ENCODE data around the gene SLC25A28.

DNA sequence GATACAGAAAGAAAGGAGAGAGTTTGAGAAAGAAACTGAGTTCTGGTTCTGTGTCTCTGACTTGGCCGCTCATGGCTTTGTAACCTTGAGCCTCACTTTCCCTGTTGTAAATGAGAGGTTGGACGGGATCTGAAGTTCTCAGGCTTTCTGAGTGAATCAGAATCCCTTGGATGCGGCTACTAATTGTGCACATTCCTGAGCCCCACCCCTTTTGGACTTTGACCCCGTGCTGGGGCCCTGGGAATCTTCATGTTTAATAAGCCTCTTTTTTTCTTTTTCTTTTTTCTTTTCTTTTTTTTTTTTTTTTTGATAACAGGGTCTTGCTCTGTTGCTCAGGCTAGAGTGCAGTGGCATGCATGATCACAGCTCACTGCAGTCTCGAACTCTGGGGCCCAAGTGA is 26.9 kb downstream of the SLC25A28 start:
- TF ChIP-seq, protein P1, sequence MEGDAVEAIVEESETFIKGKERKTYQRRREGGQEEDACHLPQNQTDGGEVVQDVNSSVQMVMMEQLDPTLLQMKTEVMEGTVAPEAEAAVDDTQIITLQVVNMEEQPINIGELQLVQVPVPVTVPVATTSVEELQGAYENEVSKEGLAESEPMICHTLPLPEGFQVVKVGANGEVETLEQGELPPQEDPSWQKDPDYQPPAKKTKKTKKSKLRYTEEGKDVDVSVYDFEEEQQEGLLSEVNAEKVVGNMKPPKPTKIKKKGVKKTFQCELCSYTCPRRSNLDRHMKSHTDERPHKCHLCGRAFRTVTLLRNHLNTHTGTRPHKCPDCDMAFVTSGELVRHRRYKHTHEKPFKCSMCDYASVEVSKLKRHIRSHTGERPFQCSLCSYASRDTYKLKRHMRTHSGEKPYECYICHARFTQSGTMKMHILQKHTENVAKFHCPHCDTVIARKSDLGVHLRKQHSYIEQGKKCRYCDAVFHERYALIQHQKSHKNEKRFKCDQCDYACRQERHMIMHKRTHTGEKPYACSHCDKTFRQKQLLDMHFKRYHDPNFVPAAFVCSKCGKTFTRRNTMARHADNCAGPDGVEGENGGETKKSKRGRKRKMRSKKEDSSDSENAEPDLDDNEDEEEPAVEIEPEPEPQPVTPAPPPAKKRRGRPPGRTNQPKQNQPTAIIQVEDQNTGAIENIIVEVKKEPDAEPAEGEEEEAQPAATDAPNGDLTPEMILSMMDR (IDR thresholded peaks at IDR 0.05) = no peak
- TF ChIP-seq POLR2A (IDR thresholded peaks at IDR 0.05) (no peak), POLR2AphosphoS5 (IDR thresholded peaks at IDR 0.05) (no peak), EP300 (IDR thresholded peaks at IDR 0.05) (no peak)

Measured in suprapubic skin (tissue), 4 donors.